SH-SY5Y (cell line): ENCODE data around the gene DLX3.

Source experiments
- GATA2 ChIP-seq: IDR thresholded peaks from 2 replicates; pipeline ENCODE4 v1.6.1; 2011; ENCODE audit warnings: mild to moderate bottlenecking, low read depth, low read length
- GATA3 ChIP-seq: IDR thresholded peaks from 2 replicates; pipeline ENCODE4 v1.6.1; 2011; ENCODE audit warnings: low read depth, mild to moderate bottlenecking, low read length, moderate library complexity

The DLX3 gene

DNA sequence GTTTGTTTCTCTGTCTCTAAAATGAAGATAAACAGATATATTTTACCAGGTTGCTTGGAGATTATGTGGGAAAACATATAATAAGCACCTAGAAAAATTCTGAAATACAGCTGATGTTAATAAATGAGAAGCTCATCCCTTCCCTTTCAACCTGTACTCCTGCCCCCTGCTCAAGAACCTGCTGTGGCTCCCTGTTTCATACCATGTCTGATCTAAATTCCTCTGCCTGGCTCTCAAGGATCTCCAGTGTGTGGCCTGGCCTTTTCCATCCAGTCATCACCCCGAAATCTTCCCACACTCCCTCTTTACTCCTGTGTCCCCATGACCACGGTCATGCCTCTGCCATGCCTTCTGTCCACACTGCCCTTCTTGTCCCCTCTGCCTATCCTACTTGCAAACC, 45.4 kb downstream of the DLX3 start:
- TF ChIP-seq GATA2 (no peak), GATA3 (no peak)

DNA sequence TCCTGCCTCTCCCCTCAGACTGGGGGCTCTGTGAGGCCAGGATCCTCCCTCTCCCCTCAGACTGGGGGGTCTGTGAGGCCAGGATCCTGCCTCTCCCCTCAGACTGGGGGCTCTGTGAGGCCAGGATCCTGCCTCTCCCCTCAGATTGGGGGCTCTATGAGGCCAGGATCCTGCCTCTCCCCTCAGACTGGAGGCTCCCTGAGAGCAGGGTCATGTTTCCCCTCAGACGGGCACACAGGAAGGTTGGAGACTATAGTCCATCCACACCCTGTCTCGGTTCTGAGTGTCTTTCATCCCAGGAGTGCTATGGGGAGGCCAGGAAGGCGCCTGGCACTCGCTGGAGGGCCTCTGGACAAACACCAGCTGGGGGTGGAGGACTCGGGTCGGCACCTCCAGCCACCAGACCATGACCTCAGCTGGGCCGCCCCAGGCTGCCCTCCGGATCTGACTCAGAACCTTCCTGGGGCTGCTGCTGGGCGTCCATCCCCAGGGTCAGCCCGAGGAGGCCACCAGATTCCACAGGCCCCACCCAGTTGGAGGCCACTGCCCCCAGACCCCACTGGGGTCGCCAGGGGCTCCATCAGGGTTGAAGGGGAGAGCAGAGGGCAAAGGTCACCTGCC, 48.0 kb downstream of the DLX3 start:
- TF ChIP-seq GATA2 (no peak), GATA3 (no peak)

DNA sequence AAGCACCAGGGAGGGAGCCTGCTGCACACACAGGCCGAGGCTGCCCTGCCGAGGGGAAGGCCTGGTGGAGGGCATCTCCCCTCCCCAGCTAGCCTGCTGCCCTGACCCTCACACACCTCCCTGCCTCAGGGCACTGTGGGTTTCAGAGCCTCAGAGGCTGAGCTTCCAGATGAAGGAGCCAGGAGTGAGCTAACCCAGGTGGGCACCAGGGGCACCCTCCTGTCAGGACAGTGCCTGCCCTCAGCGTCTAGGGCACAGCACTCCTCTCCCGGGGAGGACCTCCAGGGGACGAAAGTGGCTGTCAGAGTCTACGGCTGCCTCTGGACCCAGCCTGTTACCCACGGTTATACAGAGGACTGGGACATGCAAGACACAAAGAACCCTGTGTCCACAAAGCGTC, 48.8 kb downstream of the DLX3 start:
- TF ChIP-seq GATA3 = no peak
- no peak for TF ChIP-seq GATA2

DNA sequence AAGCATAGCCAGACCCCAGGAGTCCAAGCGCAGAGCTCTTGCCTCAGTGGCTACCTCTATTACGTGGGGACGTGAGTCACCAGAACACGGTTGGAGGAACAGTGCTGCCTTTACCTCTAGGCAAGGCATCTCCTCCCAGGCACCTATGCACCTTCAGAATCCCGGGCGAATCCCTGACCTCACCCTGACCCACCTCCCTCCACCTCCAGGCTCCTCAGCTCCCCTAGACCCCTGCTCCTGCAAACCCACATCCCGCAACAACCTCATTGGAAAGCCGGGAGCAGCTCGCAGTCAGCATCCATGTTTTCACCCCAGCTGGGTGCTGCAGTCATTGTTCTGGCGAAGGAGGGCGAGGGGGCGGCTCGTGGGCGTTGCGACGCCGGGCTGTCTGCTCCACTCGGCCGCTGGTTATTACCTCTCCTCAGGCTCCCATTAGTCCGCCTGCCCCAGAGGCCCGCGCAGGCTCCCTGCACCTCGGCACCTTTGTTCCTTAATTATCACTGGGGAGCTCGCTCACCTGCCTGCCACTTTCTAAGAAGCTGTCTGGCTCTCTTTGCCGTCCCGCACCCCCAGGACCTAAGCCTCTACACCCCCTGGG, 50.7 kb downstream of the DLX3 start:
- TF ChIP-seq GATA2 (no peak), GATA3 (no peak)

DNA sequence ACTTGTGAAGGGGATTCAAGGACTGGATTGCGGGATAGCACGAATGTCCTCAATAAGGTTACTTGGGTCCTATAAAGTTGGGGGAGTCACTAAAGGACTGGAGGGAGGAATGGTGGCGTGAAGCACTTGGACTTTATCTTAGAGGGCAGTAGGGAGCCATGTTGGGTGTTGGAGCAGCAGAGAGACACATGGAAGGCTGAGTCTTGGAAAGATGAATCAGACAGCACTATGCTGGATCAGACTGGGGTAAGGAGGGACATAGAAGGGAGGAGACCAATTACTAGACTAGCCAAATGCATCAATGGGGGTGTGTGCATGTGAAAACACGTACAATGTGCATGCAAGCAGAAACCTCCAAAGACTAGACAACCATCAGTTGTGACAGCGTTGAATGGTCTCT, 52.1 kb downstream of the DLX3 start:
- TF ChIP-seq GATA2 (no peak), GATA3 (no peak)

DNA sequence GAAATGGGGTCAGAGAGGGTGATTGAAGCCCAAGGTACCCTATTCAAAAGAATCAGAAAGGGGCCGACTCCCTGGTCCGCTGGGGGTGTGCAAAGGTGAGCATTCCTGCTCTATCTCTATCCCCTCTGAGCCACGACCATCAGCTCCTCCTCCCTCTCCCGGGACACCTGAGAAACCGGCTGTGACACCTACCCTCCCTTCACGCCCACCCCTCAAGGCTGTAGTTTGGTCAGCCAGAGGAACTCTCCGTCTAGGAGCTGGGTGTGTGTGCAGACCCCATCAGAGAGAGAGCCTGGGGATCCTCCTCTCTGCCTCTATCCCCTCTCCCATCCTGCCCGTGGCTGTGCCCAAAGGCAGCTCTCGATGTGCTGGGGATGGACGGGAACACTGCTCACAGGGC, 53.6 kb downstream of the DLX3 start:
- no peak for TF ChIP-seq GATA3
- TF ChIP-seq GATA2 = no peak
